HT1080 (cell line): ENCODE measurements around the gene PALMD. TPM values are rescaled to one million over a fixed set of nuclear protein-coding genes. Genes with fewer than 3 reads are reported as not detected.

ENCODE experiments used
- DNase-seq: peaks from one replicate; pipeline ENCODE4 v3.0.0-alpha.2; 2015; ENCODE audit warnings: low read depth
- total RNA-seq: library from RNA; depleted of rRNA; stranded (reverse); fragments of >200 nt; shearing (Covaris generic); gene quantifications from 2 replicates; pipeline ENCODE4 v1.2.3, GENCODE V29; 2014; rRNA removed

Gene PALMD
- total RNA-seq, 1 experiment from 2014 or later: 0.63 TPM

GRCh38 chr1:99738858-99739465, 93.0 kb downstream of the PALMD start:
- DNase-seq: no peak

- no peak for DNase-seq
Measured at GRCh38 chr1:99740141-99740540, 94.2 kb downstream of the PALMD start.

Other genes with a start within 250 kb of the PALMD start
- 1.9 and 4.0 TPM in 2 replicates for gene FRRS1, start 120.5 kb downstream of the PALMD start, total RNA-seq
- 3.8 and 5.3 TPM in 2 replicates for gene AGL, start 204.2 kb downstream of the PALMD start, total RNA-seq